SK-N-SH (cell line): ENCODE measurements around the gene CXCL3.

ENCODE experiments used
- CTCF ChIP-seq: fragments of 200-600 bp; sonication (generic); IDR thresholded peaks from 2 replicates; pipeline ENCODE4 v1.6.1; 2017; ENCODE audit warnings: antibody characterized with exemption, mild to moderate bottlenecking, moderate library complexity
- FOXJ3 ChIP-seq: sonication (generic); formaldehyde crosslinking; IDR thresholded peaks from 2 replicates; pipeline ENCODE4 v1.5.1; 2020; ENCODE audit warnings: mild to moderate bottlenecking, missing genetic modification reagents
- FOXM1 ChIP-seq: IDR thresholded peaks from 2 replicates; pipeline ENCODE4 v1.4.0; 2012; ENCODE audit warnings: low read depth, mild to moderate bottlenecking
- MXI1 ChIP-seq: IDR thresholded peaks from 2 replicates; pipeline ENCODE4 v1.6.1; 2012; ENCODE audit warnings: mild to moderate bottlenecking, low read depth, low read length, improper control_type of control experiment
- NFIC ChIP-seq: IDR thresholded peaks from 2 replicates; pipeline ENCODE4 v1.4.0; 2012; ENCODE audit warnings: borderline replicate concordance
- POLR2AphosphoS5 ChIP-seq: IDR thresholded peaks from 2 replicates; pipeline ENCODE4 v1.6.1; 2012; ENCODE audit warnings: low read depth, low read length
- RAD21 ChIP-seq: IDR thresholded peaks from 2 replicates; pipeline ENCODE4 v1.6.1; 2012; ENCODE audit warnings: mild to moderate bottlenecking, low read length
- RFX5 ChIP-seq: IDR thresholded peaks from 2 replicates; pipeline ENCODE4 v1.6.1; 2012; ENCODE audit warnings: mild to moderate bottlenecking, improper control_type of control experiment, low read length
- RXRA ChIP-seq: IDR thresholded peaks from 2 replicates; pipeline ENCODE4 v1.4.0; 2012; ENCODE audit warnings: low read depth, mild to moderate bottlenecking, borderline replicate concordance

DNA sequence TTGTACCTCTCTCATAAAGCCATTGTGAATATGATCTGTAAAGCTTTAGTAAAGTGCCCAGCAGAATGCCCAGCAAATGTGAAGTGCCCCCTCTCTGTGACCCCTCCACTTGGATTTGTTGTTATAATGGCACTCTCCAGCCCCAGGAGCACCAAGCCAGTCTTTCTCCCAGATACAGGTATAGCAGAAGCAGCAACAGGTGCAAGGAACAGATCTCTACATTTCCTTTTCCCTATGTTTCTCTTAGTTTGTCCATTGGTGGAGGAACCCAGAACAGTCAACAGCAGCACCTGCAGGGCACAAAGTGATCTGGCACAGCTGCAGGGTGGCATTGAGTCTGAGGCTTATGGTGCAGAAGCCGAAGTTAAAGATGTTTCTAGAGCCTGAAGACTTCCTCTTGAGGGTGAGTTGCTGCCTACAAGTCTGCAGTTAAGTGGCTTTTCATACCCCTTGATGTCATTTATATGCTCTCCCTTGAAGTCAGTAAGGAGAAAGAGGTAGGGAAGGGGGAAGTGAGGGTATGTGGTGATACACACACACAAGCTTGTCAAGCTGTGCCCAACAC lies 16.1 kb upstream of the CXCL3 start:
- TF ChIP-seq CTCF (no peak), RFX5 (no peak), RAD21 (no peak), MXI1 (no peak), FOXM1 (no peak), FOXJ3 (CRISPR knock-in tag) (no peak), NFIC (no peak), POLR2AphosphoS5 (no peak), RXRA (no peak)
